Limb (tissue), 2 donors: Measurements from ENCODE around the gene SLC66A3.

Experiments
- DNase-seq, 2 donors: peaks; one replicate each; pipeline ENCODE4 v3.0.0-alpha.2; 2016; ENCODE audit errors: extremely low spot score in 2 of 2

SLC66A3 gene

DNA sequence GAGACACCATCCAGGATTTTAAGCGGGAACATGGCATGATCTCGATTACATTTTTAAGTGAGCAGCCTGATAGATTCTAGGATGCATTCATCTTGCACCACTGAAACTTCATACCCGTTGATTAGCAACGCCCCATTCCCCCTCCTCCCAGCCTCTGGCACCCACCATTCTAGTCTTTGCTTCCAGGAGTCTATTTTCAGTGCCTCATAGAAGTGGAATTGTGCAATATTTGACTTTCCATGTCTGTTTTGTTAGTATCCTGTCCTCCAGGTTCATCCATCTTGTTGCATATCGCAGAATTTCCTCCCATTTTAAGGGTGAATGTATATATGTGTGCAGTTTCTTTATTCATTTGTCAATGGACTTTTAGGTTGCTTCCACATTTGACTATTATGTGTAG, 20.9 kb upstream of the SLC66A3 start:
- no peak for DNase-seq

GRCh38 chr2:11140492-11140891, 14.8 kb upstream of the SLC66A3 start:
- no peak for DNase-seq

GRCh38 chr2:11141319-11141718, 13.9 kb upstream of the SLC66A3 start:
- DNase-seq = no peak

- no peak for DNase-seq
These were observed 12.9 kb upstream of the SLC66A3 start for GRCh38 chr2:11142330-11142729.

GRCh38 chr2:11142987-11143386, 12.3 kb upstream of the SLC66A3 start:
- DNase-seq = no peak

- no peak for DNase-seq
These were observed 11.1 kb upstream of the SLC66A3 start for GRCh38 chr2:11144077-11144737.

GRCh38 chr2:11144738-11145079, 10.6 kb upstream of the SLC66A3 start:
- DNase-seq = no peak

DNA sequence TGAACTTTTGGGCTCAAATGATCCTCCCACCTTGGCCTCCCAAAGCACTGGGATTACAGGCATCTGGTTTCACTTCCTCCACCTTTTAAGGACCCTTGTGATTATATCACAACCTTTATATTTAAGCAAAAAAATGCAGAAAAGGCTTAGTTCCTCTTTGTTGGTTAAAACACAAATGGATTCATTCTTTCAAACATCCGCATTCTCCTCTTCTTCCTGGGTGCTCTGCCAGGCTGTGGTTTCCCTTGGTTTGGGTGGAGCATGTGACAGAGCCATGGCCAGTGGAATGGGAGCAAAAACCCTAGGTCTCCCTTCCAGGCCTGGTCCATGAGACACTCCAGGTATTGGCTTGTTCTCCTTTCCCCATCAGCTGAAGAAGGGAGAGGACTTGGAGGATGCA, 9.9 kb upstream of the SLC66A3 start:
- no peak for DNase-seq

DNA sequence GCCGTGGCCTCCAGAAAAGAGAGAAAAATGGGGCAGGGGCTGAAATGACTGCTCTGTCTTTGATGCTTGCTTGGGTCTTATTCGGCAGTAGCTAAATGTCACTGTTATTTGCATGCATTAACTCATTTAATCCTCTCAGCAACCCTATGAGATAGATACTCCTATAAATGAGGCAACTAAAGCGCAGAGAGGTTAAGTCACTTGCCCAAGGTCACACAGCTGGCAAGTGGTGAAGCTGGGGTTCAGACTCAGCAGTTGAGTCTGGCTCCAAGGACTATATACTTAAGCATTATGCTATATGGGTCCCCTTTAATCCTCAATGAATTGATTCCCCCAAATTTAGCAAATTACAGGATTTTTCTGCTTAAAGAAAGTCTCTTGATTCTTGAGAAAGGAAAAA, 9.2 kb upstream of the SLC66A3 start:
- DNase-seq = no peak

DNA sequence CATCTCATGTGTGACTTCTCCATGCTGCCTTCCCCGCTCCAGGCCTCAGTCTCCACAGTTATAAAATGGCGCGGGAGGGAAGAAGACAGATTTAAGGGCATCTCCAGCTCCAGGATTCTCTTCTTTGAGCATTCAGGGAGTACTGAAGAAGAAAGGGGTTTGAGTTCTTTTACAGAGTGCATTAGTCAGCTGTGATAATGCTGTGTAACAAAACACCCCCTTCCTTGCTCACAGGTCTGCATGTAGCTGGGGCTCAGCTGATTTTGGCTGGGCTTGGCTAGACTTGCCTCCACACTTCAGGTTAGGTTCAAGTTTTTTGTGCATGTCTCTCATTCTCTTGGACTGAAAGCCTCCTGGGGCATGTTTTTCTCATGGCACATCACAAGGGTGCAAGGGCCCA, 8.0 kb upstream of the SLC66A3 start:
- no peak for DNase-seq

- no peak for DNase-seq
These were observed 2.7 kb upstream of the SLC66A3 start for GRCh38 chr2:11152591-11152990.

DNA sequence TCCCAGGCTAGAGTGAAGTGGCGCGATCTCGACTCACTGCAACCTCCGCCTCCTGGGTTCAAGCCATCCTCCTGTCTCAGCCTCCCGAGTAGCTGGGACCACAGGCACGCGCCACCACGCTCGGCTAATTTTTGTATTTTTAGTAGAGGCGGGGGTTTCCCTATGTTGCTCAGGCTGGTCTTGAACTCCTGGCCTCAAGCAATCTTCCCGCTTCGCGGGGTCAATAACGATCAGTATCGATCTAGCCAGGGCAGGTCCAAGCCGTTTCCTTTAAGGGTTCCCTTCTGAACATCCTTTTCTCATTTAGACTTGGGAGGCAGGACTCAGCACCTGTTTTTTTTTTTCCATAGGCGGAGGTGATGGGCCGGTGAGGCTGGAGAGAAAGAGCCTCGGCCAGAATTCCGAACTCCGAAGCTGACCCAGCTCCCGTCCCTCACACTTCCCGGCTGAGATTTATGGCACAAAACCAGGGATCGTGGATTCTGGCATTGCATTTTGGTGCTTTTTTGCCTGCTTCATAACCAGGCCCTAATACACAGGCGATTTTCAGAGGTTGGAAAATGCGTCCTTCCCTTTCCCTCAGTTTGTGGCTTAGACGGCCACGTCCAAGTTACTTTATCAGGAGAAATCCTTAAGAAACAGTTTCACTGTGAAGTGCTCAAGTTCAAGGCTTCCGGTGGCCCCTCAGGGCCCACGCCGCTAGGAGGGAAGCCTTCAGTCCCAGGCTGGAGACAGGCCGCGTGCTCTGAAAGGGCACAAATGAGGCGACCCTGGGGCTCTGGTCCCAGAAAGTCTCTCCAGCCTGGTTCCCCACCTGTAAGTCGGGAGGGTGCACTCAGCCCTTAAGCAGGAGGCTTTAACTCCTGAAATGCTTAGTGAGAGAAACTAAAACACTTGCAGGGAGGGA, 998 bp upstream of the SLC66A3 start:
- DNase-seq = no peak

GRCh38 chr2:11154923-11155380, 315 bp upstream of the SLC66A3 start:
- DNase-seq = peak; percentile 93 to 98

DNA sequence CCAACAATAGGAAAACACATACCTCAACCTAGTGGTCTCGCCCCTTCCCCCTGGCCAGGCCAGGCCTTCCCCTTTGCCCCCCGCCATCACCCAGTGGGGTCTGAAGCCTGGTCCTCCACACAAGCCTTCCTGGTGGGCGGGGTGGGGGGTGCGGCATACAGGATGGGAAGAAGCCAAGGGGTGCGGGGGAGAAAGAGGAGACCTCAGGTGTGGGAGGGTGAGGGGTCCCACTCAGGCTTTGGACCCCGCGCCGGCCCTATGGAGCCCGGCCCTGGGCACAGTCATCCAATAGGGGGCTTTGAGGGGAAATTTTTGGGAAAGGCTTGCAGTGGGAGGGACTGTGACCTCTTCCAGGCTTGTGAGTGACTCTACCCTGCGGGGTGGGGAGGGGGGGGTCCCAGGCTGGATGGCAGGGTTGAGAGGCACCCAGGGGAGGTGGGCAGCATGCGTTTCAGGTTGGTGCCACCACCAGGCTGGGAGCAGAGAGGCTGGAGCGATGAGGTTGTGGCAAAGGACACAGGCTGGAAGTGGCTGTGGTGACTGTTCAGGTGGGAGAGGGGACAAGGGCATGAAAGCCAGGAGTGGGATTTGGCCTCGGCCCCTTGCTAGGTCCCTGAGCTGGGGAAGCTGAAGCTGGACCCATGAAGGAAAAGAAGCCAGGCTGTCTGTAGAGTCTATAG, 1.3 kb downstream of the SLC66A3 start:
- DNase-seq = no peak

DNA sequence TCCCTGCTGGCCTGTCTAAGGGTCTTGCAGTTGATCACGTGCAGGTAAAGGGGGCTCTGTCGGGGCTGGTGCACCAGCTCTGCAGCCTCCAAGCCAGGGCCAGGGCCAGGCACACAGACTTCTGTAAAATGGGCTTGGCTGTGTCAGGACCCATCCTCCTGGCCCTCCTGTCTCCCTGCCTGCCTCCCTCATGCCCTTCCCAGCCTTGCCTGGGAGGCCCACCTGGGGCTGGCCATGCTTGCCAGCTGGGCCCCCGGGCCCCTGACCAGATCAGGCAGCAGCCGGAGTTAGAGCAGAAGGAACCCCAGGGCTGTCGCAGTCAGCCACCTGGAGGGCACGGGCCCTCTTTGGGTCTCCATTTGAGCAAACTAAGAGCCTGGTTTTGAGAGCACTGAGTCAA, 2.0 kb downstream of the SLC66A3 start:
- no peak for DNase-seq

DNA sequence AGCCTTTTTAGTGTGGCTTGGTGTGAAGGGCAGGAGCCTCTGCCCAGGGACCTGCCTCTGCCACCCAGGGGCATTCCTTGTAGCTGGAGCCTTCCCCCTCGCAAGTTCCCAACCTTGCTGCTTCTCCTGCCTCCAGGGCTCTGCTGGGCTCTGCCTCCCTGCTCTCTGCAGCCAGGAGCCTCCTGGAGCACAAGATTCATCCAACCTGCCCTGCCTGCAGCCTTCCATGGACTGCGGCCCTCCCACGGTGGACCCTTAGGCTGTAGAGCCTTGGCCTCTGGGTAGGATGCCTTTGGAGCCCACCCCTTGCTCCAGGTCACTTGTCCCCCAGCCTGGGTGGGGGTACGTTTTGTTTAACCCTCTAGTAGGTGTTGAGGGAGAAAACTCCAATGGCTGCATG, 2.5 kb downstream of the SLC66A3 start:
- DNase-seq = no peak

DNA sequence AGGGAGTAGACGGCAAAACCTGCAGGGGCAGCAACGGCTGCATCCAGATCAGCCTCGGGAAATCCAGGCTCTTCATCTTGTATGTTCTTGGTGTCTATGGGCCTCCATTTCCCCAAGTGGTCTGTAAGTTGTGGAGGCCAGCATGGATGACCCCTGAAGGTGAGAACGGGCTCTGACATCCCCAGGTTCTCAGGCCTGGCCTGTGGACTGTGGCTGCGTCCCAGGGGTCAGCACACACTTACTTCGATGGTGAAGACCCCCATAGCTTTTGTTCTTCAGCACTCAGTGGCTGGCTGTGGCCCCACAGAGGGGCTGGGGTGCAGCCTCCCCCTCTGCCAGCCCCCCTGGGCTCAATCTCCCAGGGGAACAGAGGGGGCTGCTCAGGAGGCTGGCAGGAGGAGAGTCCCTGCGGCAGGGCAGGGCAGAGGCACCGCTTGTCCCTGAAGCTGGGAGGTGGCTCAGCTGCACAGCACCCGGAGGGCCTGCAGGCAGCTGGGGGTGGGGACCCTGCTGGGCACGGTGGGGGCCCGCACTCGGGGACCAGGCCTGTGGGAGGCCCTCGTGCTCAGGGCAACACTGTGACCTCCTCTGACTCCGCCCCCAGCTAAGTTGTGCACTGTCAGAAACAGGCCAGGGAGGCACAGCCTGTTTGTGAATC, 3.8 kb downstream of the SLC66A3 start:
- no peak for DNase-seq

DNA sequence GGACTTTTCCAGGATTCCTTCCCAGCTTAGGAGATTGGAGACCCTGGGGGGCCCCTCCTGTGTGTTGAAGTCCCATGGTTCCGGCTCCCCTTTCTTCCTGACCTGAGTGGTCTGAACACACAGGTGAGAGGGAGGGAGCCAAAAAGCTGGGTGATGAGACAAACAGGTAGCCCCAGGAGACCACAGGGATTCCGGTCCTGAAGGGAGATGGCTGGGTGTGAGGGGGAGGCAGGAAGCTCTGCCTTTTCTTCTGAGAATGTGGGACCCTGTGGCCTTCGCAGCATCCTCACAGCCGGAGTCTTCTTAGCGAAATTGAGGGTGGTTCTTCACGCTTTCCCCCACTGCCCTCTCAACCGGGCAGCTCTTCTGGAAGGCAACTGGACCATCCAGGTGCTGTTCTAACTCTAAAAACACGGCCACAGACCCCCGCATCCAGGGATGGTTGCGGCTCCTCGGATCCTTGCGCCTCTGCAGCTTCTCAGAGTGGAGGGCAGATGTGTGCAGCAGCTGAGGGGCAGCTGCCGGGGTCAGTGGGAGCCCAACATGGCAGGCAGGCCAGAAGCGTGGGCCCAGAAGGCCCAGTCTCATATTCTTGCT, 4.4 kb downstream of the SLC66A3 start:
- no peak for DNase-seq

GRCh38 chr2:11160256-11160655, 5.0 kb downstream of the SLC66A3 start:
- DNase-seq = no peak

GRCh38 chr2:11160731-11161455, 5.6 kb downstream of the SLC66A3 start:
- DNase-seq = no peak

DNA sequence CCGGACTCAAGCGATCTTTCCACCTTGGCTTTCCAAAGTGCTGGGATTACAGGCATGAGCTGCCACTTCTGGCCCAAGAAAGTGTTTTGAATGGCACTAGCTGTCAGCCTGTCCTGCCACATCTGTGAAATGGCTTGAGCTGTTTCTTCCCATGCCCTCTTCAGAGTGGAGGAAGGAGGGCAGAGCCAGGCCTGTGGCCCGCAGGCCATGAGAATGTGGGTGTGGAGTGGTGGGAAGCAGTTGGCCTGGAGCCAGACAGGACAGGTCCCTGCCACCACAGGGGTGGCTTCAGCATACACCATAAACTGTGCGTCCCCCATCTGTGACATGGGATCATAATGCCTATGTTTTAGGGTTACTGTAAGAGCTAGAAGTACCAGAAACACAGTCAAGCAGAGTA, 6.5 kb downstream of the SLC66A3 start:
- no peak for DNase-seq
